ENCODE data around the gene PRM2.

The PRM2 gene

DNA sequence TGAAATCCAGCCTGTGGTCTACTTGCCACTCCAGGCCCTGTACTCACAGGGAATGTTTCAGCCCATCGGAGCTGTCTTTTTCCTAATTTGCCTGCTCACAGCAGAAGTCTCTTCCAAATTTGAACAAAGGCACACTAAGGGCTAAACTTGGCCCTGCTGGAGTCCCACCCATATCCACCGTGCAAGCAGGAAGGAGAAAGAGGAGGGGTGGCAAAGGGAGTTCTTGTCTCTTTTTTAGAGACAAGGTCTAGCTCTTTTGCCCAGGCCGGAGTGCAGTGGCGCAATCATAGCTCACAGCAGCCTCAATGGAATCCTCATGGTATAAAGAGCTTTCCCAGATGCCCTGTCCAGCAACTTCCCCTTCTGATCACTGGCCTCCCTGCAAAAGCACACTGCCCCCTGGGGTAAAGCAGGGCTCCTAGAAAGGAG is 7.6 kb upstream of the PRM2 start:
- DNase-seq: no peak

- no peak for DNase-seq
Measured at GRCh38 chr16:11280616-11281522, 4.6 kb upstream of the PRM2 start, which contains the start of gene PRM1. Gene PRM1, minus strand, starts transcription at chr16:11281330. Its CDS starts 92 bp downstream, at chr16:11281238.

GRCh38 chr16:11278681-11279628 is 2.7 kb upstream of the PRM2 start:
- no peak for DNase-seq

GRCh38 chr16:11277607-11278337 is 1.5 kb upstream of the PRM2 start:
- no peak for DNase-seq

- DNase-seq: no peak
Measured at GRCh38 chr16:11276896-11277593, 765 bp upstream of the PRM2 start.

DNA sequence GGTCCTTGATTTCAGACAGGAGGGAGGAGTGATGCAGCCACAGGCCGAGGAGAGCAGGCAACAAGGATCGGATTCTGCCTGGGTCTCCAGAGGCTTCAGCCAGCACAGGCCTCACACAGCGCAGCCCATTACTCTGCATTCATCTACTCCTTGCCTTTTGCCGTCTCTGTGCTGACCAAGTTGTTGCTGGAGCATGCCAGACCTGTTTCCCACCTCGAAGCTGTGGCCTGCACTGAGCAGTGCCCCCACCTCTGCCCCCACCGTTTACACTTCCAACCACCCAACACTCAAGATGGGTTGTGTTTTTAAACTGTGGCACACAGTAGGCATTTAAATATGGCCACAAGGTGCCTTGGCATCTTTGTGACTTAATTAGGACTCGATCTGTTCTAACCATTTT is 1.3 kb downstream of the PRM2 start:
- no peak for DNase-seq

DNA sequence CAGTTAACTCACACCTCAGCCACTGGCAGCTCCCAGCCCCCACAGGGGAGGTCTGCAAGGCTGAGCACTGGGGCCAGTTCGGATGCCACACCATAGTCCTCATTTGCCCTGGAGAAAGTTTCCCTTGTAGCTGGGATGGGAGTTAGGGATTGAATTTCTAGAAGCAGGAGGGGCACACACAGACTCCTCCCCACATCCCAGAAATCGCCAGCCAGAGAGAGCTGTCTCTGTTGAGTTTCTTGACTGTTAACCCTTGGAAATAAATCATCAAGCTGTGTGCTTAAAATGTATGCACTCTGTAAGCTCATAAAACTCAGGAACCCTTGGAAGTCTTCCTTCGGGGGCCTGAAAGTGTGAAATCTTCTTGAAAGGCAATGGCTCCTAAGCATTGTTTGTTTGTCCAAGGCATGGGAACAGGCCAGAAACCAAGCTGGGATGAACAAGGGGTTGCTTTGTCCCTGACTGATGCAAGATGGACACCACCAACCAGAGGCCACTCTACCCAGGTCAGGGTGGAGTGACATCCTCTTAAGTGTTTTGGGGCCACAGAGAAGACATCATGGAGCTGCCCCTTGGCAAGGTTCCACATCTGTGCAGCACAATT is 2.5 kb downstream of the PRM2 start:
- DNase-seq: no peak

DNA sequence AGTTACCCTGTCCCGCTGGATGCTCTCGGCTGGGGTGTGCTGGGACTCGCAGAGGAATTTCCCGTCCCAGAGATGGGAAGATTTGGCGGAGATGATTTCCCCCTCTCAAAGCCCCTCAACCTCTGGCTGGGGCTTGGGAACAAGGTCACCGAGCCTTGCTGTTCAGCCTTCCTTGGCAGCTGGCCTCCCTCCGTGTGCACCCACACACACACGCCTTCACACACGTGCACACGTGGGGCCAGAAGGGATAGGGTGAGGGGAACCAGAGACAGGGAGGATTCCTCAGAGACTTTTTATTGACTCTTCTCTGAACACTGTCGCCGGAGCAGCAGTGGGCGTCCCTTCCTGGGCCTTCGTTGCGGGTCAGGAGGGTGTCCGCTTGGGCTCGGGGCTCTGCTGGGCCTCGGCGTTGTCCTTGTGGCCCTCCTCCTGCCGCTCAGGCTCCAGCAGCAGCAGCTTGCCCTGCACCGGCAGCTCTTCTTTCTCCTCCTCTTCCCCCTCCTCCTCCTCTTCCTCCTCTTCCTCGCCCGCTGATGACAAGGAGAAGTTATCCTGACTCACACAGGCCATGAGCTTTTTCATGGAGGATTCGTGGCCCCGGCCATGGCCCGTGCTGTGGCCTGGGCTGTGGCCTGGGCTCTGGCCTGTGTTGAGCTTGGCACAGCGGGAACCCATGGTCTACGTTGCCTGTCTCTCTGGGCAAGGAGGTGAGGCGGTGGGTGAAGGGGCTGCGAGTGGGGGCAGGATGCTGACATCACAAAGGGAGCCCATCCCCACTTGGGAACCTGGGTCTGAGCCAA is 3.2 kb downstream of the PRM2 start, which contains the start of gene PRM3:
TSS of gene PRM3 (minus strand) at position 709 of the 800 bp plus-strand sequence. CDS start at position 675, 34 bp downstream.
- no peak for DNase-seq

DNA sequence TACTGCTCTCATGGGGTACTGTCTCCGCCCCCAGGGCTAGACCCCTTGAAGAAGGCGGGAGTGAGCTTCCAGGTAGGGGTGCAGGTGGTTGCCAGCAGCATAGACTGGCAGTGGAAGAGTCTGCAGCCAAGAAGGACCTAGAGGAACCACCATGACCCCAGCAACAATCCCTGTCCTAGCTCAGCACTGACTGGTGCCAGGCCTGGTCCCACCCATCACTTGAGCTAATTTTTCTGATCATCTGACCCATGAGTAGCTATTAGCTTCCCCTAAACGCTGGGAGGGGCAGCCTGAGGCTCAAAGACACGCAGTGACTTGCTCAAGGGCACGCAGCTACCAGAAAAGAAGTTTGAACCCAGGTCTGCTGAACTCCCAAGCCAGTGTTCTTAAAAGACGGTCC is 3.8 kb downstream of the PRM2 start:
- DNase-seq: no peak

DNA sequence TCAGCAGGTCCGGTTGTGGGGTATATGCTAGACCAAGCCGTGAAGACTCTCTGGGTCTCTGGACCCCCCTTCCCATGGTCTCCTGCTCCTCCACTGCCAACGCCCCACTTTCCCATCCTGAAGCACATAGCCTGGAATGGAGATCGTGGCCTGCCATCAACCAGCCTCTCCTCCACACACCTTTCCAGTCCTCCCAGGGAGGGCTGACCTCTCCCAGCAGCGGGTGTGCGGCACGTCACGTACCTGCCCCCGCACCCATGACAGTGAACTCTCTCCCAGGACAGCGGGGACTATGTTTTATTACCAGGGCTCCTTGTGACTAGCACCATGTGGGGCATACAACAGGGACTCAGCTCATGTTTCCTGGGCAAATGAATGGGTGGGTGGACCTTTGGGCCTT is 4.7 kb downstream of the PRM2 start:
- DNase-seq: no peak

GRCh38 chr16:11270602-11271162 is 5.6 kb downstream of the PRM2 start:
- DNase-seq: no peak

DNA sequence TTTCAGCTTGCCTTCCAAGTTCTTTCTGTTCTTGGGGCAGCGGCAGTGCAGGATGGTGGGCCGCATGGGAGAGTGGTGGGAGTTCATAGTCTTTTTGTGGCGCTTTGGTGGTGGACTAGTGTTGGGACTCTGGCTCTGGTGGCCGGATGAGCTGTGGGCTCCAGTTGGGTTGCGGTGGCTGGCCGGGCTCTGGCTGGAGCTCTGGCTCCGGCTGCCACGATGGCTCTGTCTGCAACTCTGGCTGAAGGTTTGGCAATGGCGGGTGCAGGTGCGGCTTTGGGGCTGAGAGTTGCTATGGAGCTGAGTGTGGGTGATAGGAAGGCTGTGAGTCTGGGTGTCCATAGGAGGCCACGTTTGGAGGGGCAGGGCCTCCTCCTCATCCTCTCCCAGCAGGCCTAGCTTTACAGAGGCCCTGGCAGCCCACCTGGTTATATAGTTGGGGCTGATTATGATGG is 7.3 kb downstream of the PRM2 start, which contains the start of gene TNP2:
TSS of gene TNP2 (minus strand) at position 405 of the 455 bp plus-strand sequence. CDS start at position 342, 63 bp downstream.
- DNase-seq: no peak

DNA sequence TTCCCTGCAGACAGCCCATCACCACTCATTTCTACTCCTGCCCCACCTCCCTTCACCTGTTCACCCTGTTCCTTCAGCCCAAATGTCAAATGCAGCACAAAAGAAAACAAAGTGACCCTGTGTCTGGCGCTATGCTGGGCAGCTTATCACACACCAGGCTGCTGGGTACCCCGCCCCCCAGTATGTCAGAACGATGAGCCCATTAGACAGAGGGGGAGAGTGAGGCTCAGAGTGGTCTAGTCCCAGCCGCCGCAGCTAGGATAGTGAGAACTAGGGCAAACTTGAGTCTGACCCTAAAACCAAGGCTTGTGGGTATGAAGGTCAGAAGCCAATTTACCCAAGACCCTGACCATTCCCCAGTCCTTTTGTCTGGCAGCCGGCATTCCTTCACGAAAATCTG is 11.2 kb downstream of the PRM2 start:
- DNase-seq: no peak

- no peak for DNase-seq
Measured at GRCh38 chr16:11264155-11264832, 12.0 kb downstream of the PRM2 start.

GRCh38 chr16:11263737-11264136 is 12.5 kb downstream of the PRM2 start:
- no peak for DNase-seq

DNA sequence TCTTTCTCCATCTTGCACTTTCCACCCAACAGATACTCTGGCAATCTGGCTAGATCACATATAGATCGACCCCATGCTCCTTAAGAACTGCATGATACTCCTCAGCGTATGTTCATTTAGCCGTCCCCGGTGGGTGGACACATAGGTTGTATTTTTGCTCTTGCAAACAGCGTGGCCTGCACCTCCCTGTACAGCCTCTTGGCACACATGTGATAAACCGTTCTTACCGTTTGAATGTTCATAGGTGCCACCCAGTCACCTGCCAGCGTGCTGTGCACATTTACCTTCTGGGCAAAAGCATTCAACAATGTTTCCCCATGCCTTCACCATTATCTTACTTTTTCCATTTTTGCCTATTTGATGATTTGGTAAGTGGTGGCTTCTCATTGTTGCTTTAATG is 13.4 kb downstream of the PRM2 start:
- no peak for DNase-seq

DNA sequence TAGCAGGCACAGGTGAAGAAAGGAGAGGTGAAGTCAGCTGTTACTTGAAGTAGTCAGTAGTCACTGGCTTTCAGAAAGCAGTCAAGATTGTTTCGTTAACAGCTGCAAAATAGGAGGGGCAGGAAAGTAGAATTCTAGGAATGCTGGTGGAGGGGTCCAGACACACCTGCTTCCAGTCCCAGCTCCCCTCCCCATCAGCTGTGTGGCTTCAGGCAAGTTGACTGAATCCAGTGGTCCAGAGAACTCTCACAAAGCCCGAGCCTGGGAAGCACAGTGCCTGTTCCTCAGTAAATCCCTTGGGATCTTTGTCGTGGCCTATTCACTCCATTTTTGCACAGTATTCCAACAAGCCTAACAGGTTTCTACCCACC is 15.7 kb downstream of the PRM2 start:
- no peak for DNase-seq

DNA sequence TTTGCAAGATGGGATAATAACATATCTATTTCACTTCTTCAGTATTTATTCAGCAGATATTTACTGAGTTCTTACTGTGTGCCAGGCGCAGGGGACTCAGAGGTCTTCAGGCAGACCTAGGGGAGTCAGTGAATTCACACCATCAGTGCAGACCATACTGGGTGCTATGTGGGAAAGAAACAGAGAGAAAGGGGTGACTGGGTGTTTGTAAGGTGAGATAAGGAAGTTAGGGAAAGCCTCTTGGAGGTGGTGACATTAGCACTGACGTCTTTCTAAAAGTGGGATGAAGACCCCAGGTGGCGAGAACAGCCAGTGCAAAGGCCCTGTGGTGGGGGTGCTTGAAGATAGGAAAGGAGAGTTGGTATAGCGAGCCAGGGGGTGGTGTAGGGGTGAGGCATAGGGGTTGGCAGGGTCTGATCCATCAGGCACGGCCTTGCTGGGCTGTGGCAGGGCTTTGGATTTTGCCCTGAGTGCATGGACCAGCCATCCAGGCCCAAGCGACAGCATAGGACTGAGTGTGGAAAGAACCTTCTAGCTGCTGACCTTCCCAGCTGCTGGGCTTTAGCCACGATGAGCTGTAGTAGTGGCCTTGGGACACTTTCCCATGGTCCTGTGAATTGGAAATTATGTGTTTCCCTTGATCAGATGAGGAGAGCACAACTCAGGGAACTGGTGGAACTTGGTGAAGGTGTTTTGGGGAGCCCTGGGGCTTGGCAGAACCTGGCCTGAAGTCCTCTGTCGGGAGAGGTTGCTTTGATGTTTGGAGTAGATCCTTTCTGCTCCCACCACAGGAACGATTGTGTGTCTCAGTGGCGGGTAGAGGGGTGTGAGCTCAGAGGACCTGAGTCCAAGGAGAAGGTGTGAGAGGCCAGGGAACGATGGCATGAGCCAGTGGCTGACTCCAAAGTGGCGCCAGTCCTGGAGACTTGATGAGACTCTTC is 16.4 kb downstream of the PRM2 start:
- DNase-seq: no peak
